Measurements from ENCODE around the gene CLNK.

CLNK gene

GRCh38 chr4:10527438-10527837 is 157.1 kb downstream of the CLNK start:
- POLR2A ChIA-PET: no interaction called here
- TF ChIP-seq TARDBP (IDR thresholded peaks at IDR 0.05) (no peak), FOXA1 (IDR thresholded peaks at IDR 0.05) (no peak), ARNT (IDR thresholded peaks at IDR 0.05) (no peak), BHLHE40 (IDR thresholded peaks at IDR 0.05; ENCODE audit: borderline replicate concordance) (no peak), SP1 (IDR thresholded peaks at IDR 0.05) (no peak), HDGF (IDR thresholded peaks at IDR 0.05; ENCODE audit: borderline replicate concordance) (no peak), SUZ12 (IDR thresholded peaks at IDR 0.05) (no peak), CTBP1 (IDR thresholded peaks at IDR 0.05; ENCODE audit: borderline replicate concordance) (no peak), FOXM1 (IDR thresholded peaks at IDR 0.05; ENCODE audit: borderline replicate concordance) (no peak), FOXK2 (IDR thresholded peaks at IDR 0.05) (no peak), LEF1 (IDR thresholded peaks at IDR 0.05; ENCODE audit: borderline replicate concordance) (no peak), L3MBTL2 (conservative IDR thresholded peaks at IDR 0.05) (no peak), NFRKB (IDR thresholded peaks at IDR 0.05) (no peak), ZNF384 (IDR thresholded peaks at IDR 0.05) (no peak), ELF4 (IDR thresholded peaks at IDR 0.05) (no peak), PKNOX1 (IDR thresholded peaks at IDR 0.05) (no peak)
- CTCF ChIA-PET: no interaction called here
- no peak for DNase-seq (ENCODE audit: extremely low spot score)

GRCh38 chr4:10526429-10527222 is 157.9 kb downstream of the CLNK start:
- no peak for DNase-seq (ENCODE audit: extremely low spot score)

GRCh38 chr4:10524196-10524833 is 160.3 kb downstream of the CLNK start:
- CTCF ChIA-PET: no interaction called here
- no peak for TF ChIP-seq L3MBTL2 (conservative IDR thresholded peaks at IDR 0.05)
- no peak for TF ChIP-seq HDGF (IDR thresholded peaks at IDR 0.05; ENCODE audit: borderline replicate concordance)
- TF ChIP-seq ARNT (IDR thresholded peaks at IDR 0.05): no peak
- TF ChIP-seq FOXM1 (IDR thresholded peaks at IDR 0.05; ENCODE audit: borderline replicate concordance): no peak
- TF ChIP-seq TARDBP (IDR thresholded peaks at IDR 0.05): no peak
- no peak for TF ChIP-seq SP1 (IDR thresholded peaks at IDR 0.05)
- TF ChIP-seq FOXK2 (IDR thresholded peaks at IDR 0.05): no peak
- TF ChIP-seq BHLHE40 (IDR thresholded peaks at IDR 0.05; ENCODE audit: borderline replicate concordance): no peak
- TF ChIP-seq SUZ12 (IDR thresholded peaks at IDR 0.05): no peak
- no peak for TF ChIP-seq ZNF384 (IDR thresholded peaks at IDR 0.05)
- no peak for TF ChIP-seq CTBP1 (IDR thresholded peaks at IDR 0.05; ENCODE audit: borderline replicate concordance)
- no peak for TF ChIP-seq FOXA1 (IDR thresholded peaks at IDR 0.05)
- no peak for TF ChIP-seq ELF4 (IDR thresholded peaks at IDR 0.05)
- TF ChIP-seq NFRKB (IDR thresholded peaks at IDR 0.05): no peak
- TF ChIP-seq PKNOX1 (IDR thresholded peaks at IDR 0.05): no peak
- no peak for TF ChIP-seq LEF1 (IDR thresholded peaks at IDR 0.05; ENCODE audit: borderline replicate concordance)
- POLR2A ChIA-PET: no interaction called here
- DNase-seq (ENCODE audit: extremely low spot score): no peak

More at GRCh38 chr4:10526429-10527222, 157.9 kb downstream of the CLNK start:
- TF ChIP-seq FOXK2 (IDR thresholded peaks at IDR 0.05): no peak
- TF ChIP-seq LEF1 (IDR thresholded peaks at IDR 0.05; ENCODE audit: borderline replicate concordance): no peak
- no peak for TF ChIP-seq PKNOX1 (IDR thresholded peaks at IDR 0.05)
- no peak for TF ChIP-seq NFRKB (IDR thresholded peaks at IDR 0.05)
- TF ChIP-seq ZNF384 (IDR thresholded peaks at IDR 0.05): no peak
- TF ChIP-seq FOXA1 (IDR thresholded peaks at IDR 0.05): no peak
- ChIA-PET POLR2A (no interaction called here), CTCF (no interaction called here)

- no peak for TF ChIP-seq HDGF (IDR thresholded peaks at IDR 0.05; ENCODE audit: borderline replicate concordance)
- peak; percentile 31; the same call in 1 of the 2 replicates for TF ChIP-seq PKNOX1 (IDR thresholded peaks at IDR 0.05)
- 0 out of 2 replicates have a peak, but pooled peaks have one; percentile 28 for TF ChIP-seq CTBP1 (IDR thresholded peaks at IDR 0.05; ENCODE audit: borderline replicate concordance)
- POLR2A ChIA-PET: no interaction called here
- no peak for DNase-seq (ENCODE audit: extremely low spot score)
- CTCF ChIA-PET: no interaction called here
Observed at GRCh38 chr4:10521424-10521823, 163.1 kb downstream of the CLNK start.

- POLR2A ChIA-PET: no interaction called here
- CTCF ChIA-PET: no interaction called here
- DNase-seq (ENCODE audit: extremely low spot score): no peak
- TF ChIP-seq L3MBTL2 (conservative IDR thresholded peaks at IDR 0.05): no peak
- TF ChIP-seq ARNT (IDR thresholded peaks at IDR 0.05): no peak
- no peak for TF ChIP-seq FOXM1 (IDR thresholded peaks at IDR 0.05; ENCODE audit: borderline replicate concordance)
- TF ChIP-seq CTBP1 (IDR thresholded peaks at IDR 0.05; ENCODE audit: borderline replicate concordance): no peak
- no peak for TF ChIP-seq LEF1 (IDR thresholded peaks at IDR 0.05; ENCODE audit: borderline replicate concordance)
- TF ChIP-seq ELF4 (IDR thresholded peaks at IDR 0.05): no peak
- no peak for TF ChIP-seq BHLHE40 (IDR thresholded peaks at IDR 0.05; ENCODE audit: borderline replicate concordance)
- TF ChIP-seq NFRKB (IDR thresholded peaks at IDR 0.05): no peak
- no peak for TF ChIP-seq PKNOX1 (IDR thresholded peaks at IDR 0.05)
- no peak for TF ChIP-seq SUZ12 (IDR thresholded peaks at IDR 0.05)
- no peak for TF ChIP-seq FOXK2 (IDR thresholded peaks at IDR 0.05)
- no peak for TF ChIP-seq FOXA1 (IDR thresholded peaks at IDR 0.05)
Observed at GRCh38 chr4:10509733-10510132, 174.8 kb downstream of the CLNK start.
